ENCODE data around the gene FZR1. TPM values are rescaled to one million over a fixed set of nuclear protein-coding genes. Genes with fewer than 3 reads are reported as not detected.

FZR1 gene
- total and polyA plus RNA-seq, 9 donors: 3.9 to 54.9 (median 44.6) TPM

- no peak within 1 kb of the TSS for H3K4me3 ChIP-seq
- 57% methylated on average over 24 to 28 of the region's 28 CpGs for WGBS, 3 donors
- H3K36me3 ChIP-seq: no peaks in the 10 kb centered on the region
- intact Hi-C loops (cut with DNase I): no loop called here
- H3K4me1 ChIP-seq (ENCODE audit: insufficient read depth): peaks cover 8% of the 10 kb centered on the region
- no peak for DNase-seq
- H3K27ac ChIP-seq: peak within 1 kb of the TSS in 1 of 2 donors; percentile 78
- H3K27me3 ChIP-seq: no peaks in the 10 kb centered on the region
- H3K9me3 ChIP-seq: no peaks in the 10 kb centered on the region
- TF ChIP-seq EP300 (IDR thresholded peaks at IDR 0.05) (no peak), POLR2A (IDR thresholded peaks at IDR 0.05) (no peak), CTCF (IDR thresholded peaks at IDR 0.05) (no peak)
These were observed 33.0 kb downstream of the FZR1 start, which contains the start of gene TEKTIP1 for GRCh38 chr19:3538965-3539755. TEKTIP1 (plus strand) TSS chr19:3539174; CDS start chr19:3539178, 4 bp downstream.

GRCh38 chr19:3539756-3540118 lies 33.6 kb downstream of the FZR1 start:
- TF ChIP-seq EP300 (IDR thresholded peaks at IDR 0.05): no peak
- TF ChIP-seq POLR2A (IDR thresholded peaks at IDR 0.05): no peak
- TF ChIP-seq CTCF (IDR thresholded peaks at IDR 0.05): no peak
- 89 to 100% (median 89%) methylated on average over 1 of the region's 1 CpG for WGBS, 3 donors
- peaks cover 8% of the 10 kb centered on the region for H3K4me1 ChIP-seq (ENCODE audit: insufficient read depth)
- no peaks in the 10 kb centered on the region for H3K27me3 ChIP-seq
- H3K9me3 ChIP-seq: no peaks in the 10 kb centered on the region
- intact Hi-C loops (cut with DNase I): loop anchor here in 1 of 4 donors (10.0 kb wide), 1 partner anchor 75 kb away; no protein-coding TSS in a partner anchor
- no peak overlapping the region for H3K27ac ChIP-seq
- no peaks in the 10 kb centered on the region for H3K36me3 ChIP-seq
- no peak overlapping the region for H3K4me3 ChIP-seq
- DNase-seq: no peak

GRCh38 chr19:3543150-3544057 lies 37.3 kb downstream of the FZR1 start:
- Histone ChIP-seq H3K27ac (no peak overlapping the region), H3K4me1 (ENCODE audit: insufficient read depth) (no peaks in the 10 kb centered on the region), H3K36me3 (no peaks in the 10 kb centered on the region), H3K27me3 (no peaks in the 10 kb centered on the region), H3K4me3 (no peak overlapping the region), H3K9me3 (no peaks in the 10 kb centered on the region)
- 77 to 82% (median 82%) methylated on average over 36 to 47 of the region's 47 CpGs for WGBS, 3 donors
- no peak for TF ChIP-seq POLR2A (IDR thresholded peaks at IDR 0.05)
- no peak for TF ChIP-seq EP300 (IDR thresholded peaks at IDR 0.05)
- no peak for TF ChIP-seq CTCF (IDR thresholded peaks at IDR 0.05)
- peak in 1 of 5 donors; percentile 35 for DNase-seq
- intact Hi-C loops (cut with DNase I): loop anchor here in 1 of 4 donors (10.0 kb wide), 1 partner anchor 71 kb away; no protein-coding TSS in a partner anchor

- intact Hi-C loops (cut with DNase I): loop anchor here in 1 of 4 donors (10.0 kb wide), 1 partner anchor 71 kb away; no protein-coding TSS in a partner anchor
- 75 to 80% (median 80%) methylated on average over 9 of the region's 9 CpGs for whole genome bisulfite sequencing, 3 donors
These were observed 37.9 kb downstream of the FZR1 start for GRCh38 chr19:3544058-3544376.

More at GRCh38 chr19:3544058-3544376, 37.9 kb downstream of the FZR1 start:
- H3K36me3 ChIP-seq: no peaks in the 10 kb centered on the region
- H3K4me3 ChIP-seq: no peak overlapping the region
- no peak for DNase-seq
- TF ChIP-seq EP300 (IDR thresholded peaks at IDR 0.05) (no peak), CTCF (IDR thresholded peaks at IDR 0.05) (no peak), POLR2A (IDR thresholded peaks at IDR 0.05) (no peak)
- no peak overlapping the region for H3K27ac ChIP-seq
- no peaks in the 10 kb centered on the region for H3K4me1 ChIP-seq (ENCODE audit: insufficient read depth)
- H3K9me3 ChIP-seq: no peaks in the 10 kb centered on the region
- no peaks in the 10 kb centered on the region for H3K27me3 ChIP-seq

Measured in ovary (tissue), 9 donors.